ENCODE data around the gene PDZD2.

DNA sequence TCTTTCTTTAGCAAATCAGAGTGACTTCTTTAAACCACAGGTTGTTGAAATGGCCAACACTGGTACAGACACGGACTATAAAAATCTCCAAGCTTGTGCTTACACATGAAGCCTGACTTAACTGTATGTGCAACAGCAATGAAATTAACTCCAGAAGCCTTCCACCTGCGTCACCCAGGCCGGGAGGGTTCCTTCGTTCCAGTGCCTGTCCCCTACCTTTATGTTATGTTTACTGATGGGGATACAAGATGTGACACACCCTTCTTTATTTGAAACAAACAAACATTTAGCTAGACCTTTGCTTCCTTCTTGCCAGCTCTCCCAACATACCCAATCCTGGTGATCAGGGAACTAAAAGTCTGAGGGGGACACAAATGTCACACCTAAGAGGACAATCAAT, 469.2 kb downstream of the PDZD2 start:
- TF ChIP-seq, protein P1, sequence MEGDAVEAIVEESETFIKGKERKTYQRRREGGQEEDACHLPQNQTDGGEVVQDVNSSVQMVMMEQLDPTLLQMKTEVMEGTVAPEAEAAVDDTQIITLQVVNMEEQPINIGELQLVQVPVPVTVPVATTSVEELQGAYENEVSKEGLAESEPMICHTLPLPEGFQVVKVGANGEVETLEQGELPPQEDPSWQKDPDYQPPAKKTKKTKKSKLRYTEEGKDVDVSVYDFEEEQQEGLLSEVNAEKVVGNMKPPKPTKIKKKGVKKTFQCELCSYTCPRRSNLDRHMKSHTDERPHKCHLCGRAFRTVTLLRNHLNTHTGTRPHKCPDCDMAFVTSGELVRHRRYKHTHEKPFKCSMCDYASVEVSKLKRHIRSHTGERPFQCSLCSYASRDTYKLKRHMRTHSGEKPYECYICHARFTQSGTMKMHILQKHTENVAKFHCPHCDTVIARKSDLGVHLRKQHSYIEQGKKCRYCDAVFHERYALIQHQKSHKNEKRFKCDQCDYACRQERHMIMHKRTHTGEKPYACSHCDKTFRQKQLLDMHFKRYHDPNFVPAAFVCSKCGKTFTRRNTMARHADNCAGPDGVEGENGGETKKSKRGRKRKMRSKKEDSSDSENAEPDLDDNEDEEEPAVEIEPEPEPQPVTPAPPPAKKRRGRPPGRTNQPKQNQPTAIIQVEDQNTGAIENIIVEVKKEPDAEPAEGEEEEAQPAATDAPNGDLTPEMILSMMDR (IDR thresholded peaks at IDR 0.05) = no peak
- no peak for TF ChIP-seq POLR2A (IDR thresholded peaks at IDR 0.05)
- no peak for TF ChIP-seq EP300 (IDR thresholded peaks at IDR 0.05)

All from sigmoid colon (tissue), 4 donors.